Measurements from ENCODE around the gene TXNRD1.

TXNRD1 gene

DNA sequence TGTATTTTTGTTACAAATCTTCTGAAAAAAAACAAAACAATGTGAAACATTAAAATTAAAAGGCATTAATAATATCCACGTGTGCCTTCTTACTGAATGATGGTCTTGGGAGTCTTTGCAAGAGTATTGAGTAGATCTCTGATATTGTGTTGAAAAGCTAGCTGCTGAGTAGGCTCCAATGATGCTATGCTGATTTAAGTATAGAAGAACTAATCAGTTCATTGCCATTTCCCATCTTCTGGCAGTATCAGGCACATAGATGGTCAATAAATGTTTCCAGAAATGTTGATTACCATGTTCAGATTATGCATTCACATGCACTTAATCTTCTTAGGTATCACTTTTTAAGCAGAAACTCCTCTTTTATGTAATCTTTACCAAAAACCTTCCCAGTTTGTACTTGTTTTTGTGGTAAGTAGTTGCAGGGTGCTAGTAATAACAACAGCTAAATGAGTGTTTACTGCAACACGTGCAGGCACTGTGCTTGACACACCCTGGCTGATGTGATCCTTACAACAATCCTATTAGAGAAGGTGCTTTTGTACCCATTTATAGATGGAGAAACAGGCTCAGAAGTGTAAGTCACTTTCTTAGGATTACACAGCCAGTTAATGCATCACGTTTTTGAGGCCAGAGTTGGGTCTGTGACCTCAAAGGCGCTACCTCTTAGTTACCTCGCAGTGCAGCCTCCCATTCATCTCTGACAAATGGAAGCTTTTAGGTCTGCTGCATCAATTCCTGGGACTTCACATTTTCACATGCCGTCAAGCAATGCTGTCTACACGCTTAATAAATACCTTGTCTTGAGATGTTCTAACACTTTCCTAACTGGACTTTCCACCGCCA, 134.9 kb downstream of the TXNRD1 start:
- DNase-seq (ENCODE audit: low read depth, low spot score) = no peak

DNA sequence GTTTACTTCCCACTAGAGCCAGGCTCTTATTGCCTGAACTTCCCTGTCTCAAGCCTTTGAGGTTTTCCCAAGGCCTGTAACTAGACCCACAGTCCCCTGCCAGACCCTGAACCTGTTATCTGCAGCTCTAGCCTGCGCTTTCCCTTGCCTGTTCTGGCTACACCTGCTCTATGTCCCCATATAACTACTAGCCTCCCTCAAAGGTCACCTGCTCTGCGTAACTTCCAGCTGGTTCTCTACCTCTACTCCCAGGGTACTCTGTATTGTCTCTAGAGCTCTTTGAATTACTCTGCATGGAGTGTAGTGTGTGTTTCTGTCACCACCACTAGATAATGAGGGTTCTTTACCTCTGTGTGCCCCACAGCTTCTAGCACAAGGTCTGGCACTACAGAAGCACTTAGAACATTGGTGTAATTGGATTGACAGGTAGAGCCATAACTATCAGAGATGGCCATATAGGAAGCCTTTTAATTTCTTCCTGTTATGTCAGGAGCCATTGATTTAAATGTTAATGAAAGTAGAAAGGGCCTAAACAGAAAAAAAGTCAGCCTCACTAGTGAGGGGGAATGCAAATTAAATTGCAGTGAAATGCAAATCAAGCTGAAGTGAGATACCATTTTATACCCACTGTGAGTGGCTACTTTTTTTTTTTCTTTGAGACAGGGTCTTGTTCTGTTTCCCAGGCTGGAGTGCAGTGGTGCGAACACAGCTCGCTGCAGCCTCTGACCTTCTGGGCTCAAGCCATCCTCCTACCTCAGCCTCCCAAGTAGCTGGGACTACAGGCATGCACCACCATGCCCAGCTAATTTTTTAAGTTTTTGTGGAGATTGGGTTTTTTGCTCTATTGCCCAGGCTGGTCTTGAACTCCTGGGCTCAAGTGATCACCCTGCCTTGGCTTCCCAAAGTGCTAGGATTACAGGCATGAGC, 135.7 kb downstream of the TXNRD1 start:
- no peak for DNase-seq (ENCODE audit: low read depth, low spot score)

DNA sequence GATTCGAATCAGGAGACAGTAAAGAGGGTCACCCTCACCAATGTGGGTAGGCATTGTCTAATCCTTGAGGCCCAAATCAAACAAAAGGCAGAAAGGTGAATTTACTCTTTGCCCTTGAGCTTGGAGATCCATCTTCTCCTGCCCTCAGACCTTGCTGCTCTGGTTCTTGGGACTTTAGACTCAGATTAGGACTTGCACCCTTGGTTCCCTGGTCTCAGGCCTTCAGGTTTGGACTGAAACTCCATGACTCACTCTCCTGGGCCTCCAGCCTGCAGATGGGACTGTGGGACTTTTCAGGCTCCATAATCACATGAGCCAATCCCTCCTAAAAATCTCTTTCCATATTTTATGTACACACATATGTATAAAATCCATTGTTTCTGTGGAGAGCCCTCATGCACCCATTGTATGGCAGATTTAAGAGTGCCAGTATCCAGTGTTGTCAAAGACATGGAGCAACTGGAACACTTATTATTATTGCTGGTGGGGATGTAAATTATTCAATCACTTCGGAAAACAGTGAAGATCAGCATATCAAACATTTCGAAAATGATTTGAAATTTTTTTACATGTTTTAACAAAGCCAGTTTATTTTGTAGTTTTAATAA, 136.6 kb downstream of the TXNRD1 start:
- no peak for DNase-seq (ENCODE audit: low read depth, low spot score)

DNA sequence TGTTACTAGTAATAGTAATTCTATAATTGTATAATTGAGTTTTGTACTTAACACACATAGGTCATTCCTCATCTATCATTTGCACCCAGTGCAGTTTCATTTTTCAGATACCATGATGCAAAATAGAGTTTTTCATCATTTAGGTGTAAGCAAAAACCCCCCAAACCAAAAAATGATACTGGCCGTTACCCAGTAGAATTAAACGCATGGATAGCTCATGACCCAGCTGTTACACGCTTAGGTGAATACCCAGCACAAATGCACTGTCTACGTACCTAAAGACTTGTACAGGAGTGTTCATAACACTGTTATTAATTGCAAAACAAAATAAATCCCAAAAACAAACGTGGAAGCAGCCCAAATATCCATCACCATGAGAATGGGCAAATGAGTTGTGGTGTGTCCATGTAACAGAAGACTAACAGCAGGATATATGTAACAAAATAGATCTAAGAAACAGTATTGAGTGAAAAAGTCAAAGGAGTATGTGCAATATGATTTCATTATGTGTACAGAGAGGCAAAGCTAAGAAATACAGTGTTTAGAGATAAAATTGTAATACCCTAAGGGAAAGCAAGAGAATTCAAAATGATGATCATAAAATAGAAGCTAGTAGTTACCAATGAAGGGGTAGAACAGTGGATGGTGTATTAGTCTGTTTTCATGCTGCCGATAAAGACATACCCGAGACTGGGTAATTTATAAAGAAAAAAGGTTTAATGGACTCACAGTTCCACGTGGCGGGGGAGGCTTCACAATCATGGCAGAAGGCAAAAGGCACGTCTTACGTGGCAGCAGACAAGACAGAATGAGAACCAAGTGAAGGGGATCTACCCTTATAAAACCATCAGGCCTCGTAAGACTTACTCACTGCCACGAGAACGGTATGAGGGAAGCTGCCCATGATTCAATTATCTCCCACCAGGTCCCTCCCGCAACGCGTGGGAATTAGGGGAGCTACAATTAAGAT, 137.7 kb downstream of the TXNRD1 start:
- no peak for DNase-seq (ENCODE audit: low read depth, low spot score)

DNA sequence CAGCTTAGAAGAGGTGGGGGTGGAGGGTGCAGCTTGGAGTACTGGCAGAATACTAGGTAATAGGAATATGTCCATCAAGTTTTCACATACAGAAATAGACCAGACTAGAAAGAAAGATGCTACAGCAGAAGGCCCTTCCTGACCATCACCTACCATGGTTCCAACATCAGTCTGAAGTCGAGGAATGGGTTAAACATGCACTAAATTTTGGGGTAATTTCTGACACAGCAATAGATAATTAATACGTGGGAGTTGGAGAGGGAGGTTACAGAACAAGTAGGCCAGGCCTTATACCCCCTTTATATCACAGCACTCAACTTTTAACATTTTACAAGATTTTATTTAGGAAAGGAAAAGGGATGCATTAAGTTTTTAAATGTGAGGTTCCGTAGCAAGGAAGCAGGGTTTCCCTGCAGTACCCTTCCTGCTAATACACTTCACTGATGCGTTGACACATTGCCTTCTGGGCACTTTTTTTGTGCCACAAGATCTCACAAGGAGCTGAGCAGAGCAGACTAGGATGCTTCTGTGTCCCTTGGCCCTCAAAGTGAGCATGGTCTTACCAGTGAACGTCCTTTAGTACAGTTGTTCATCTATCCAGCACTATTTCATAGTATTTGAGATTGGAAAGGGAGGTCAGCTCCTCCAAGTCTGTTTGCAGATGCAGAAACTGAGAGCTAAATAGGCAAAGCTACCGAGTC, 138.7 kb downstream of the TXNRD1 start:
- no peak for DNase-seq (ENCODE audit: low read depth, low spot score)

DNA sequence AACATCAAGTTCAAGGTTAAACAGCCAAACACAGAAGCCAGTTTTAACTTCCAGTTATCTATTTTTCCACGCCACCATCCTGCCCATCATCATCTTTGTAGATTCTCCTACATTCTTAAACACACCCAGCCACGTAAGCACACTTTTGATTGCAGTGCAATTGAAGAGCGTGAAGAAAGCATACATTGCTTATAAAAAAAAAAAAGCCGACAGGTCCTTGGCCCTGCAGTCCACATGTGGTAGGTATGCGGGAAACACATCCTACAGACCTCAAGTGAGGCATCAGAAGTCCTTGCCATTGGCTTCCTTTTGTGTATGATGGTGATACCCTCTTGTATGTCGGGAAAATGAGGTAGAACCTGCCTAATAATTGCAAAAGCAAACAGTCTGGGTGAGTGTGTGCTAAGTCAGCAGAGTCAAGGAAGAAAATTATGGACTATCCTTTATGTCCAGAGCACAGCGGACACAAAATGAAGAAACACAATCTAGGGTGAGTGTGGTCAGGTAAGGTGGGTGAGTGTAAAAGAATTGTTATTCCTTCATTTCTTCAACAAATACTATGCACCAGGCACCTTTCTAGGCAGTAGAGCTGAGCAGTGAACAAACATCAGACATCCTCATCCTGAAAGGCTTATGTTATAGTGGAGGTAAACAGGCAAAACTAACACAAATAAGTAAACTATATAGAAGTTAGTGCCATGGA, 139.4 kb downstream of the TXNRD1 start:
- DNase-seq (ENCODE audit: low read depth, low spot score) = no peak

DNA sequence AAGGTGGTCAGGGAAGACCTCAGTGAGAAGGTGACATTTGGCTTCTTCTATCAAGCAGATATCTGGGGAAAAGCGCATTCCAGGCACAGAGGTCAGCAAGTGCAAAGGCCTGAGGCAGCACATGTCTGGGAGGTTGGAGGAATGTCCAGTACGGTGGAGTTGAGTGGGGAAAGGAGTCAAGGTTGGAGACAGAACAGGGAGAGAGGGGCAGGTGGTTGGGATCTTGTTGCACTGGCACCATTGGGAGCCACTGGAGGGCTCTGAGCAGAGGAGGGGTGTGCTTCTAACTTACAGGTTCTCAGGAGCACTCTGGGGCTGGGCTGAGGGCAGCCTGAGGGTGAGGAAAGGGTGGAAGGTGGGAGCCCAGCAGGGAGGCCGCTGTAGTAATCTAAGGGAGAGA, 140.1 kb downstream of the TXNRD1 start:
- DNase-seq (ENCODE audit: low read depth, low spot score) = no peak

DNA sequence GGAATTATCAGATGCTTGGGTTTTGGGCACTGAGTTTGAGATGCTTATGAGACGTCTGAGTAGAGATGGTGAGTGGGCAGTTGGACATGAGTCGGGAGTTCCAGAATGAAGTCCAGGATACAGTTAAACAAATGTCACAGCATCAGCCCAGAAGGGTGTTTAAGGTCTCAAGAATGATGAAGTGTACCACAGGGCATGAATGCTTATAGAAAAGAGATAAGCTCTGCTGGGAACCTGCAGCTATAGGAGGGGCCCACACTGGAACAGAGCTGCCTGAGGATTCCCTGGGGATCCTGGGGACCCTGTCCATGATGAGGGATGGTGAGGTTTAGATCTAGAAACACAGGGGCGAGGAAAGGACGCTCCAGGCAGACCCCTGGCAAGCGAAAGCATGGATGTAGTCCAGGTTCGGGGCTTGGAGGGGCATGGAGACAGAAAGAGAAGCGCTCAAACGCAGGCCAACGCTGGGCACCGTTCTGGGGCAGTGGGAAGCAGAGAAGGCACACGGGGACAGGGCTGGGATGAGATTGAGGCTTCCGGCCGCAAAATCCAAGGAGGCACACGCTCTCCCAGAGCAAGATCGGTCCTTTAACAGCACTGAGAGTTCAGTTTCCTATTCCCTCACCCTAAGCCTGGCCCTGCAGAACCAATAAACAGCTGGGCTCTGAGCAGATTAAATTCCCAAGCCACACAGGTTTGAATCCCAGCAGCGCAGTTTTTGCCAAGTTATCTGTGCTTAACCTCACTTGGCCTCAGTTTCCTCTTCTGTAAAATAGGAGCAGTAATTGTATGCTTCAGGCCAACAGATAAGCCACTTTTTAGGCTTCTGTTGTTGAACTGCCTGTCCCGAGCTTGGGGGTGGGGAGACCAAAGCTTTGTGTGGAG, 140.9 kb downstream of the TXNRD1 start:
- DNase-seq (ENCODE audit: low read depth, low spot score) = no peak

DNA sequence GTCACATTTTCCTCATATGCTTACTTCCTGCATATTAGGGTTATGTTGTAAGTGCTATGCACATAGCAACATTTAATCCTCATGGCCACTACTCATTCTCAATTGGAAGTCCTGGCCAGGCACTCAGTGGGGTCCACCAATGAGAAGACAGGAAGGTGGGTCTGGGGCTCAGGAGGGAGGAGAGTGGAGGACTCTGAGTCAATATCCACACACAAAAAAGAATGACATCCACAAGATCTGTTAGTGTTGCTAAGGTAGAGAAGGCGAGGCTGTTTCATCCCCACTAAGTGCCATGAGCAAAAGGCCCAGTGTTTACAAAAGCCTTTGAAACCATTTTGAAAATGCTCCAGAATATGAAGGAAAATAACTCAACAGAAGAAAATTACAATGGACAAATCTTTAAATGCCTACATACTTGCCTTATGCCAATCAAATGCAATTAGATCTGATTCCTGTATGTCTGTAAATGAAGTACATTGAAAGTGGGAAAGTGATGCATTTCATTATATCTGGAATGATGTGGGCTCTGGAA, 141.9 kb downstream of the TXNRD1 start:
- DNase-seq (ENCODE audit: low read depth, low spot score) = no peak

DNA sequence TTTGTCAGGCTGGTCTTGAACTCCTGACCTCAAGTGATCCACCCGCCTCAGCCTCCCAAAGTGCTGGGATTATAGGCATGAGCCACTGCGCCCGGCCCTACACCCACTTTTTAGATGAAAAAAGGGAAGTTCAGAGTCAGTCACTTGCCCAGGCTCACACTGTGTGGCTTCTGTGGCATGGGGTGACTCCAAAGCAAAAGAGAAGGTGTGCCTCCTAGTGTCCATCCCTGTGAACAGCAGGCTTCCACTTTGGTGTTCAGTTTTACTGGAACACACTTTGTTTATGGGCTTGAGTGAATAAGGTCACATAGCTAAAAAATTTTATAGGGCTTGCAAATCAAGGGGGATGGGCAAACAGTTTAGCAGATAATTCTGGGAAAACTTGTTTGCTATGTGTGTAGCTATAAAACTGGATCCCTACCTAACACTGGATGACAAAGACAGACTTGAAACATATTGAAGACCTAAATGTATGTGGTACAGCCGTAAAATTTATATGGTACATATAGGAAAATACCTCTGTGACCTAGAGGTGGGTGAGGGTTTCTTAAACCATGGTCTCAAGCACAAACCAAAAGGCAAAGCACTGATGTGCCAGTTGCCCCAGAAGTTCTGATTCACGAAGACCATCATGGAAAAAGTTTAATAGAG, 142.9 kb downstream of the TXNRD1 start:
- DNase-seq (ENCODE audit: low read depth, low spot score) = no peak

DNA sequence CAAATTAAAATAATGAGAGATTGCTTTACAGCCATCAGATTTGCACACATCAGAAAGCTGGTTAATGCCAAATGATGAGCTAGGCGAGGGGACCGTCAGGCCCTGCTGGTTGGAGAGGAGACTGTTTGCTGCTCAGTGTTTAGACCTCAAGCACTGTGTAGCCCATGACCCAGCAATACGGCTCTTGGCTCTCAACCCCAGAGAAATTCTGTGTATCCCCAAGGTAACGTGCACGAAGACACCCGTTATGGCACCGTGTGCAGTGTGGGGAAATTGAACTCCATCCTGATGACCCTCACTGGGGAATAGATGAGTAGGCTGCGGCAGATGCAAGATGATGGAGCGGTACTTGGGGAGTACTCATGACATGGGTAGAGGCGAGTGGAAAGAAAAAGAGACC, 143.6 kb downstream of the TXNRD1 start:
- no peak for DNase-seq (ENCODE audit: low read depth, low spot score)

DNA sequence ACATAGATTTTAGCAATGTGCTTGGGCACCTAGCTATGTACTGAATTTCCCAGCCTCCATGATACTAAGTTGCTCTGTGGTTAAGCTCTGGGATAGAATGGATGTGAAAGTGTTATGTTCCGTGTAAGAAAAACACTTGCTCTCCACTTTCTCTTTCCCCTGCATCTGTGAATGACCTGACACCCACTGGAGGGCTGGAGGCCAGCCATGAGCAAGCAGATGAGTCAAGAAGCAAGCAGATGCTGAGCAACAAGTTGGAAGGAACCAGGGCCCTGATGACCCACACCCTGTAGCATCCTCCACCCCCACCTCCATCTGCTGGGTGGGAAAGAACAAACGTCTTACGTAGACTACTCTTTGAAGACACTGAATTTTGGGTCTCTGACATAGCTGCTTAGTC, 144.6 kb downstream of the TXNRD1 start:
- DNase-seq (ENCODE audit: low read depth, low spot score) = no peak

DNA sequence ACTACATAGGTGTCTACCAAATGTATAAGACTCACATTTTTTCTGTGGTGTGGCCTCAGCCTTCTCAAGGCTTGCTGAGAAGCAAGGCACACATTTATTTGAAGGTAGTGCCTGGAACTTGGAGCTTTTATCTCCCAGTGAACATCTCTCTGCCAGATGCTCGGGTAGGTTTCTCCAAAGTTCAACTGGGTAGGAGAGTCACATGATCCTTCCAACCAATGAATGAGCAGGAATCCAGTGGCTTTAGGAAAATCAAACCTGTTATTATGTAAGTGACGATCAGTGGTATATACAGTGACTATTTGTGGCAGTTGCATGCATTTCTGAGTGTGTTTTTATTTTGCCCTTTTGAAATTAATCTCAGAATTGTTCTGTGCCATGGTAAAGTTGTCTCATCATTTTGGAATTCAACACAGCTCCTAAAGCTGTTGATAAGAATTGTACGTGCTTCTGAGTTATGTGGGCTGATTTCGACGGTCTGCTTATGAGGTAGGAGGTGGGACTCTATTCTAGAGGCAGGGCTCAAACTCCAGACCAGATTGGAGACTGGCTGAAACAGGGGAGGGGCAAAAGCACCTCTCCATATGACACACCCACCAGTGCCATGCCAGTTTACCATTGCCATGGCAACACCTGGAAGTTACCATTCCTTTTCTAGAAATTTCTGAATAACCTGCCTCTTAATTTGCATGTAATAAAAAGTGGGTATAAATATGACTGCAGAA, 145.6 kb downstream of the TXNRD1 start:
- DNase-seq (ENCODE audit: low read depth, low spot score) = no peak

DNA sequence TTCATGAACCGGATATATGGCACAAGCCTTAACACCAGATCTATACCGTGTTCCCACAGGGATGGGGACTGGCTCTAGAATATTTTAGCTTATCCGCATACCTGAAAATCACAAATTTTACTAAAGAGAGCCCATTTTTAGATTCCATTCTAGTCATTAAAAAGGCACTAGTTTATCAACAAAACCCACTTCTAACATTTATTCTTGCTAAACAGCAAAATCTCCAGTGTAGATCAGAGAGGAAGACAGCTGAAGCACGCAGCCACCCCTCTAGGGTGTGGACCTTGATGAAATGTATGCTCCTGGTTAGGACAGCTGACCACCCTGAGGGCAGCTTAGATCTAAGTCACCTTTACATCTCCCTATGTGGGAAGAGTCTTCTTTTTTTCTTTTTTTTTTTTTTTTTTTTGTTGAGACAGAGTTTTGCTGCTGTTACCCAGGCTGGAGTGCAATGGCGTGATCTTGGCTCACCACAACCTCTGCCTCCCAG, 150.4 kb downstream of the TXNRD1 start:
- DNase-seq (ENCODE audit: low read depth, low spot score) = no peak

DNA sequence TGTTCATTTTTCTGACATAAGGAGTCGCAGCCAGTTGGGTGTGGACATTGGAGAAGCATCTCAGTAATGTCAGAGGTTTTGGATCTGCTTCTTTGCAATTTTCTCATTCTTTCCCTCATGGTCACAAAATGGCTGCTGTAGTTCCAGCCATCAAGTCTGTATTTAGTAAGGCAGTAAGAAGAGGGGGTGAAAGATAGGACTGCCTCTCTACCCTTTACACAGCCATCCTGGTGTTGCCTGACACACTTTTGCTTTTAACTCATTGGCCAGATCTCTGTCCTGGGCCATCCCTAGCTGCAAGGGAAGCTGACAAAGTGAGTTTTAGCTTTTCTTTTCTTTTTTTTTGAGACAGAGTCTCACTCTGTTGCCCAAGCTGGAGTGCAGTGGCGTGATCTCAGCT, 154.1 kb downstream of the TXNRD1 start:
- no peak for DNase-seq (ENCODE audit: low read depth, low spot score)

DNA sequence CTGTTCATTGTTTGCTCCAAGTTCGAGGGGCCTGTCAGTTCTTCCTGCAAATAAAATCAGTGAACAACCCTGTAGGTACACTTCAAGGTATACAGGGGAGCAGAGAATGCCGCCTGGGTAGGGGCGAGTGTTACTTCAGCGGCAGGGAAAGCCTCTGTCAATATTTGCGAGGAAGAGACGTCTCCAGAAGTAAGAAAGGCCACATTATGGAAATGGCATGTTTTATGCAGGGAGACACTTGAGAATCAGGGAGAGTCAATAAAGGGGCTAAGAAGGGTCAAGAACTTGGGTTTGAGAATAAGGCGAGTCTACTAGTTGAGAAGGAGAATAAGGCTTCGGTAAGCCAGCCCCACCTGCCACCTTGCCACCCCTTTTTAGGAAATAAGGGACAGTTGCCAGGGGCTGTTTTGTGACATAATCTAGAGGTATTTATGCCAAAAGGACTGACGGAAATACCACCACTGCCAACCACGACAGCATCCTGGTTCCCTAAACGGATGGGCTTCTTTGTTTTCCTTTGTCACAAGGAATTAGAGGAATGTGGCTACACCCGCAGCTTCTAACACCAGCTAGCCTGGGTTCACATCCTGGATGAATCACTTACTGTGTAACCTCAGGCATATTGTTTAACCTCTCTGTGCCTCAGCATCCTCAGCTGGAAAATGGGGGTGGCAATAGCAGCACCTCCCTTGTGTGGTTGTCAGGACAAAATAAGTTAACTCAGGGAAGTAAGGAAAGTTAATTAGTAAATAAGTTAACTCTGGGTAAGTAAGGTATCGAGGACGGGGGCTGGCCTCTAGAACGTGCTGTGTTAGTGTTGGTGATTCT, 155.7 kb downstream of the TXNRD1 start:
- DNase-seq (ENCODE audit: low read depth, low spot score) = peak; percentile 93
